SW480 (cell line): ENCODE measurements around the gene ENTHD1.
A peak's percentile ranks its signal among the peaks of the same experiment; 100 is the strongest.

ENCODE experiments used
- DNase-seq: peaks from one replicate; pipeline ENCODE4 v3.0.0-alpha.2; 2016; ENCODE audit warnings: low spot score

Gene ENTHD1

GRCh38 chr22:39731481-39731880 is 162.1 kb downstream of the ENTHD1 start:
- DNase-seq = no peak

DNA sequence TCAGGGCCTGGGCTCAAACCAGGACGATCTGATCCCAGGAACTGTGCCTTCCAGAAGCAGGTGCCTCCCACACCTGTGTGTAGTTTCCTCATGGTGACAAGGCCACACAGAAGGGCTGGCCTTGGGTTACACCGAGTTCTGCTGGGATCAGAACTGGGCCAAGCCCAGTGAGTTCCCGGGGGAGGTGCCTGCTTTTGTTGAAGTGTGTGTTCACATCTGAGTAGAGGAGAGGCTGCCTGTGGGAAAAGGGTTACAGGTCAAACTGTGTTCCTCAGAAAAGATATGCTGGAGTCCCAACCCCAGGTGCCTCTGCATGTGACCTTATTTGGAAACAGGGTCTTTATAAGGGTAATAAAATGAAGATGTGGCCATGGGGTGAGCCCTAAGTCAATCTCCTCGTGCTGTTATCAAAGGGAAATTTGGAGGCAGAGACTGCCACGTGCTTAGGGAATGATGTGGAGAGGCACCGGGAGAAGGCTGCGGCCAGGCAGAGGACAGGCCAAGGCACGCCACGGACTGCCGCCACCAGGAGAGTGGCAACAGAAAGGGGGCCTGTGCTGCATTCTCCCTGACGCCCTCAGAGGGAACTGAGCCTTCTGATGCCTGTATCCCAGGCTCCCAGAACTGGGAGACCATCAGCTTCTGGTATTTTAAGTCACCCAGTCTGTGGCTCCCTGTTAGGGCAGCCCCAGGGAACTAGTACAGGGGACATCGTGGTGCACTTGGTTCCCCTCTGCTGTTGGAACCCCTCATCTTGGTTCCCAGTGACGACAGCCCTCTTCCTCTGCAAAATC is 164.2 kb downstream of the ENTHD1 start:
- no peak for DNase-seq

DNA sequence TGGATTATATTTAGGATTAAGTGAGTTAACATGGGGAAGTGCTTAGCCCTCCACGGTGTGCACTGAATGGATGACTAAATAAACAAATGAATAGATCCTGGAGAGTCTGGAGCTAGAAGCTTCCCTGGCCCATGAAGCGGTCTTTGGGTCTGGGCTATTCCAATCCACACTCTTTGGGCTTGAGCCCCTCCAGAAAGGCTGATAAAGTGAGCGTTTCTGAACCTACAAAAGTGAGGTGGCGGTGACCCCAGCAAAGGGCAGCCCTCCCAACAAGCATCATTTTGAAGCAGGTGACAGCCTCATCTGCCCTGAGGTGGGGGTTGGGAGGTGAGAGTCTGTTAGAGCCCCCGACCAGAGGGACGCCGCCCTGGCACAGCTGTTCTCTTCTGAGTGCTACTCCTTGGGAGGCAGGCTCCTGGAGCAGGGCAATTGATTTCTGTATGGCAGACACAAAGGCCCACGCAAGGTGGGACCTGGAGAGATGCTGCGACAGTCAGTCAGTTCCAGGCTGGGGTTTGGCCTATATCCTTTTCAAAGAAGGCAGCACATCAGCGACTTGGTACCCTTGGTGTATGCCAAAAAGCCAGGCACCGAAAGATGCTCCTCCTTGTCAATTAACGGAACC is 165.2 kb downstream of the ENTHD1 start:
- no peak for DNase-seq

DNA sequence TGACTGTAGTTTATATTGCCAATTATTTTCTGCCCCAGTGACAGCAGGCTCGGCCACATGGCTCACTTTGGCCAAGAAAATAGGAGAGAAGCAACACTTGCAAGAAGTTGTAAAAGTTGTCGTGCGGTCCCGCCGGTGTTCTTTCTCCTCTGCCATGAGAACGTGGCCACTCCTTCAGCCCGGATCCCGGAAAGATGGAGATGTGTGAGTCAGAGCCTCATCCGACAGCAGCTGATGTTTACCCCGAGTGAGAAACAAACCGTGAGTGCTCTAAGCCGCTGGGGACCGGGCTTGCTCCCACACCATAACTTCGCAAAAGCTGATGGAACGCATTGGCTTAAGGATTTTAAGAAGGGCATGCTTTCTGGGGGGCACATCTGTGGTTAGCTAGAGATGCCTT is 166.0 kb downstream of the ENTHD1 start:
- DNase-seq = peak; percentile 18

- DNase-seq = no peak
Measured at GRCh38 chr22:39725351-39726035, 168.1 kb downstream of the ENTHD1 start.

DNA sequence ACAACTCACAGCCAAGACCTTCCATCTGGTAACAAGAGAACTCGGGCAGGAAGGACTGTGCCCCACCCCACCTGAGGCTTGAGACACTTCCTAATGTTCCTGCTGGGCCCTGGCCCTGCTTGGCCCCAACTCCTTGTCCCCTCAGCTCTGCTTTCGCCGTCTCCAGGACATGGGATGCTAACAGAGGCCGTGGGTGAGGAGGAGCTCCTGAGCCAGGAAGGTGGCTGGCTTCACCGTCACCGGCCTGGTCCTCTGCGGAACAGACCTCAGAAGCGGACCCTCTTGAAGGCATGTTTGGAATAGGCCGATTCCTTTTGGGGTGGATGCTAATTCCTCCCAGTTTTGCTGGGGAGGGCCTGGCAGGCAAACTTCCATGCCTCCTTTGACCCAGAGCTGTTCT is 168.7 kb downstream of the ENTHD1 start:
- DNase-seq = no peak

- peak; percentile 6 for DNase-seq
Measured at GRCh38 chr22:39724390-39724789, 169.2 kb downstream of the ENTHD1 start.

DNA sequence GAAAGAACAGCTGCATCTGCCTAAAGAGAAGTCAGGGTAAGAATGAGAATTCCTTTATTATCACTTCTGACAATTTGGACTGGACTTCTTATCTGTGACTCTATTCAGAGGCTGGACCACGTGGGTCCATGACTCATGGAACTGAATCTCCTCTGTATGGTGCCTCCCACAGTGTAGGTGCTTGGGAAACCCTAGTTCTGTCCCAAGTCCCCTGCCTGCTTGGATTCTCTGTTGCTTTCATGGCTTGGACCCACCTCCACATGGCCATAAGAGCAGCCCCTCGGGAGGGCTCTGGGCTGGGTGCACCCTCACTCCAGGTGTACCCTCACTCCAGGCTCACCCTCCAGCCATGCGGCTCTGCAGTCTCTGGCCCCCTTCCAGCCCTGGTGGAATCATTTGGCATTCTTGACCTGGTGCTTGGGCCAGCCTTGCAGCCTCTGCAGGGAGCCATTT is 169.6 kb downstream of the ENTHD1 start:
- peak; percentile 26 for DNase-seq

DNA sequence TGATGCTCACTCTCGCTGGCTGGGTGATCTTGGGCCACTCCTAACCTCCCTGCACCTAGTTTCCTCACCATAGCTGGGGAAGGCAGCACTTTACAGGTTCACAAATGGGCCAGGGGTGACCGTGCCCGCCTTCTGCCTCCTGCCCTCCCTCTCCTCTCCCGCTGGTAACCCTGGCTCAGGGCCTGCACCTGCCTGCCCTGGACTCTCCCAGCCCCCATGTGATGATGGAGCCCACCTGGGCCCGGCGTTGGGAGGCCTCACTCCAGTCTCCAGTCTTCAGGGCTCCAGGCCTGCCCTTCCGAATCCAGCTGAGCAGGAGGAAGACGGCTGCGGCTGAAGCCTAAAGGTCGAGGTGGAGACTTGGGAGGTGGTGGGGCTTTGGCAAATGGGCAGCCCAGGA is 170.1 kb downstream of the ENTHD1 start:
- DNase-seq = no peak

GRCh38 chr22:39722501-39722900 is 171.1 kb downstream of the ENTHD1 start:
- no peak for DNase-seq

DNA sequence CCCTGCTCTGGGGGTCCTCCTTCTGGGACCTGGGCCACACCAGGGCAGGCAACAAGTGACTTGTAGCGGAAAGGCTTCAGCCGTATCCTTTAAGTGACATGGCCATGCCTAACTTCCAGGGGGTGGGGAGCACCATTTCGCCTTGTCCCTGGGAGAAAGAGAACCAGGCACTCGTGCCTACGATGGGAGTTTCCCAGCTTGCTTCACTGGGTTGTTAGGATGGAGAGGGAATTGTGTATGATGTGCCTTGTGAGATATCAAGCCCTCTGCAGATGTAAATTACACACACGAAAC is 171.6 kb downstream of the ENTHD1 start:
- no peak for DNase-seq

- no peak for DNase-seq
Measured at GRCh38 chr22:39721206-39722031, 172.1 kb downstream of the ENTHD1 start.

- DNase-seq = no peak
Measured at GRCh38 chr22:39719559-39720450, 173.8 kb downstream of the ENTHD1 start.

DNA sequence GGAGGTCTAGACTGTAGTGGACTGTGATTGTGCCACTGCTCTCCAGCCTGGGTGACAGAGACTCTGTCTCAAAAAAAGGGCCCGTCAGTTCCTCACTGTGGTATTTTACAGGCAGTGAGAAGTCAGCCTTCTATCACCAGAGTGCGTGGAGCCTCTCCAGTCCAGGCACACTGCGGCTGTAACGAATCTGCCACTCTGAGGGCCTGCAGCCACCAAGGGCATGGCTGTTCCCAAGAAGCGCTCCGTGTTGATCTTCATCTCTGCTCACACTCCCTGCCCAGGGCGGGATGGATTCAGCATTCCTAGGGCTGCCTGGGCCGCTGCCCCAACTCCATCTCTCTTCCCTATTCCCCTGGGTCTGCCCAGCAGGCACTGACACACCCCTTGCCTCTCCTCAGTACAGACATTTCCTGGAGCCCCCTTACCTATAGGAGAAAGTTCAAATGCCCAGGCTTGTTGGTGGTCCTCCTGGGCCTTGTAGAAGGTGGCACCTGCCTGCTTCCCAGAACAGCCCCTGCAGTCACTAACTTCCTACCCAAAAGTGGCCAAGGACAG is 174.6 kb downstream of the ENTHD1 start:
- DNase-seq = no peak

- DNase-seq = no peak
Measured at GRCh38 chr22:39718206-39718605, 175.4 kb downstream of the ENTHD1 start.

- no peak for DNase-seq
Measured at GRCh38 chr22:39717099-39717498, 176.5 kb downstream of the ENTHD1 start.

DNA sequence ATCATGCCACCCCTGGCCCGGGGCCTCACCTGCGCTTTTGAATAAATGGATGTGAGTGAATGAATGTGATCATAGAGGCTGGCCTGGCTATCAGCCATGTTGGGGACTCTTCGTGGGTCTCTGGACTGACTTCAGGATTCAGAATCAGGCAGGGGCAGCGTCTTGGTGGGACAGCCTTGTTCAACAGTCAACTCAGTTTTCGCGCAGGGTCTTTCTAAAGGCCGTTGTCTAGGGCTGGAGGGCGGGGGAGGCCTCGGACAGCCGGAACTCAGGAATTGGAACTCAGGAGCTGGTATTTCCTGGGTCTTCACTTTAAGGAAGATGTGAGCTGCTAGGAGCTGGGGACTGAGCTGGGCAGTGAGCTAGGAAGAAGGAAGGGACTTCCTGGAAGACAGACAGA is 177.0 kb downstream of the ENTHD1 start:
- DNase-seq = no peak

- DNase-seq = no peak
Measured at GRCh38 chr22:39715778-39716495, 177.6 kb downstream of the ENTHD1 start.

GRCh38 chr22:39714321-39714720 is 179.2 kb downstream of the ENTHD1 start:
- DNase-seq = no peak

GRCh38 chr22:39713799-39714290 is 179.7 kb downstream of the ENTHD1 start:
- no peak for DNase-seq
